Panc1 (cell line): ENCODE data around the gene TMEM170A. TPM values are rescaled to one million over a fixed set of nuclear protein-coding genes. Genes with fewer than 3 reads are reported as not detected.
"Not testable (repeated sequence)": the region's sequence is repeated elsewhere in the genome, so short reads cannot be mapped to it uniquely, and the experiment has no call there.

Source experiments
- ATAC-seq: fragments of 200-7000 bp; cut with Tn5 transposase; 2 replicates; pipeline ENCODE4 v1.9.1; 2020; ENCODE audit warnings: mild to moderate bottlenecking, moderate library complexity
- BruUV-seq: library from RNA; stranded (reverse); fragments of 400-500 nt; replicated peaks from 2 replicates; lab custom pipeline; 2021; lab: Mats Ljungman, UMichigan
- CTCF ChIA-PET: fragments of 300-600 bp; sonication (Branson Sonifier 250); formaldehyde crosslinking; loops from one replicate; lab custom pipeline; 2022; ENCODE audit warnings: antibody characterized with exemption; lab: Charles Lee
- POLR2A ChIA-PET: fragments of 300-600 bp; sonication (Branson Sonifier 250); formaldehyde crosslinking; loops from one replicate; lab custom pipeline; 2022; ENCODE audit warnings: antibody characterized with exemption; lab: Charles Lee
- DNase-seq: peaks from one replicate; pipeline ENCODE4 v3.0.0-alpha.2; 2010; ENCODE audit warnings: low read depth, low spot score
- H3K27ac ChIP-seq: 2 replicates; pipeline ENCODE4 v1.5.1; 2011; ENCODE audit warnings: mild to moderate bottlenecking, low read length, inconsistent platforms
- H3K27me3 ChIP-seq: fragments of 200-500 bp; sonication (Bioruptor generic); 2 replicates; pipeline ENCODE4 v1.6.0; 2014; ENCODE audit warnings: low read length, inconsistent platforms; ENCODE audit not compliant: control insufficient read depth, insufficient read depth
- H3K36me3 ChIP-seq: fragments of 200-500 bp; sonication (Bioruptor generic); 2 replicates; pipeline ENCODE4 v1.5.1; 2014; ENCODE audit warnings: inconsistent platforms, mild to moderate bottlenecking, low read length, moderate library complexity; ENCODE audit not compliant: control insufficient read depth, insufficient read depth
- H3K4me1 ChIP-seq: 2 replicates; pipeline ENCODE4 v1.5.1; 2011; ENCODE audit warnings: inconsistent platforms, mild to moderate bottlenecking, low read length, moderate library complexity; ENCODE audit not compliant: control insufficient read depth, insufficient read depth
- H3K4me3 ChIP-seq, 2 experiments: 2 replicates each; pipeline ENCODE4 v1.5.1; 2011 to 2012; ENCODE audit warnings: low read depth in 2 of 2, low read length in 2 of 2, mild to moderate bottlenecking in 2 of 2, inconsistent platforms in 1 of 2, moderate library complexity in 1 of 2
- H3K9me3 ChIP-seq: fragments of 200-500 bp; sonication (Bioruptor generic); 2 replicates; pipeline ENCODE4 v1.5.1; 2014; ENCODE audit warnings: low read depth, mild to moderate bottlenecking, inconsistent platforms, low read length, moderate library complexity; ENCODE audit not compliant: control insufficient read depth, insufficient read depth
- CTCF ChIP-seq: fragments of 450-650 bp; IDR thresholded peaks from 2 replicates; pipeline ENCODE4 v1.5.1; 2017; ENCODE audit warnings: mild to moderate bottlenecking
- POLR2AphosphoS5 ChIP-seq: IDR thresholded peaks from 2 replicates; pipeline ENCODE4 v1.6.1; 2012; ENCODE audit warnings: mild to moderate bottlenecking, low read depth, low read length, moderate library complexity
- REST ChIP-seq, 2 experiments: IDR thresholded peaks; 2 replicates each; pipeline ENCODE4 v1.6.1; 2011 to 2012; ENCODE audit warnings: low read depth in 2 of 2, control low read depth in 1 of 2, low read length in 1 of 2, mild to moderate bottlenecking in 1 of 2, moderate library complexity in 1 of 2; ENCODE audit not compliant: insufficient read depth in 1 of 2
- SIN3A ChIP-seq: IDR thresholded peaks from 2 replicates; pipeline ENCODE4 v1.6.1; 2012; ENCODE audit warnings: low read depth, mild to moderate bottlenecking, low read length, moderate library complexity, borderline replicate concordance; ENCODE audit not compliant: insufficient read depth
- TCF7L2 ChIP-seq: IDR thresholded peaks from 2 replicates; pipeline ENCODE4 v1.6.1; 2011; ENCODE audit warnings: mild to moderate bottlenecking, low read depth, low read length, inconsistent platforms
- in situ Hi-C: cut with HindIII; loops from 2 replicates; pipeline ENCODE4 v1.10.0; 2016; ENCODE audit warnings: low sequenced_read_pairs, low pct_unique_long_range_greater_than_20kb
- intact Hi-C: fragments of 100-400 bp; cut with micrococcal nuclease; formaldehyde crosslinking; loops from one replicate; pipeline ENCODE4 v1.10.0; 2022; ENCODE audit not compliant: unreplicated experiment
- total RNA-seq: library from RNA; stranded (reverse); gene quantifications from one replicate; pipeline ENCODE4 v1.2.1, GENCODE V29; 2021; ENCODE audit not compliant: unreplicated experiment

TMEM170A gene
- total RNA-seq, 1 experiment from 2014 or later = 19.0 TPM

DNA sequence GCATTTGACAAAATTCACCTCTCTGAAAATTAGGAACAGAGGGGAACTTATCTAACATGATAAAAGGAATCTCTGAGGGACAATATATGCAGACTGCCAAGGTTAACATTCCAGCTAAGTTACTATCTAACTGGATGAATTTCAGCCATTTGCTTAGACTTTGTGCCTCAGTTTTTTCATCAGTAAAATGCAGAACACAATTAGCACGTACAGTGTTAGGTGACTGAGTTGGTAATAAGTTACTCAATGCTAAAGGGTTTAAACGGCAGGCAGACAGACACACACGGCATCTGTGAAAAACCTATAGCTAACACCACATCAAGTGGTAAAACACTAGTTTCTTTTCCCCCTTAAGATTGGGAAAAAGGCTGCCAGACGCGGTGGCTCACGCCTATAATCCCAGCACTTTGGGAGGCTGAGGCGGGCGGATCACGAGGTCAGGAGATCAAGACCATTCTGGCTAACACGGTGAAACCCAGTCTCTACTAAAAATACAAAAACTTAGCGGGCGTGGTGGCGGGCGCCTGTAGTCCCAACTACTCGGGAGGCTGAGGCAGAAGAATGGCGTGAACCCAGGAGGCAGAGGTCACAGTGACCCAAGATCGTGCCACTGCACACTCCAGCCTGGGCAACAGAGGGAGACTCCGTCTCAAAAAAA, 40.3 kb downstream of the TMEM170A start:
- DNase-seq, BruUV-seq, H3K4me3 ChIP-seq, H3K27ac ChIP-seq, in situ Hi-C loops, POLR2A ChIA-PET, CTCF ChIA-PET, H3K9me3 ChIP-seq, intact Hi-C loops, H3K36me3 ChIP-seq, H3K27me3 ChIP-seq, ATAC-seq: not testable (repeated sequence)
- peaks cover 11% of the 10 kb centered on the region for H3K4me1 ChIP-seq

GRCh38 chr16:75423723-75424104, 40.8 kb downstream of the TMEM170A start:
- intact Hi-C loops (no loop called here), in situ Hi-C loops (no loop called here)
- Histone ChIP-seq H3K4me3 (no peak overlapping the region), H3K27ac (no peak overlapping the region), H3K36me3 (no peaks in the 10 kb centered on the region), H3K27me3 (no peaks in the 10 kb centered on the region), H3K9me3 (no peaks in the 10 kb centered on the region), H3K4me1 (peaks cover 11% of the 10 kb centered on the region)
- BruUV-seq = no TSS peak
- ATAC-seq = no peak
- ChIA-PET CTCF (no interaction called here), POLR2A (no interaction called here)
- DNase-seq = no peak
- TF ChIP-seq REST (IDR thresholded peaks at IDR 0.05; ENCODE audit: insufficient read depth in 1 of 2, low read depth in 2 of 2, low read length in 1 of 2) = no peak

DNA sequence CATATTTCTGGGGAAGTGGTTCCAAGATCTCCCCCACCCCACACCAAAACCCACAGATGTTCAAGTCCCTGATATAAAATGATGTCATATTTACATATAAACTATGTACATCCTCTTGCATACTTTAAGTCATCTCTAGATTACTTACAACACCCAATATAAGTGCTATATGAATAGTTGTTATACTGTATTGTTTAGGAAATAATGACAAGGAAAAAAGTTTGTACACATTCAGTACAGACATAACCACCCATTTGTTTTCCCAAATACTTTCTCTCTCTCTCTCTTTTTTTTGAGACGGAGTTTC, 42.7 kb downstream of the TMEM170A start:
- no peak for DNase-seq
- H3K4me3 ChIP-seq = no peak overlapping the region
- ChIA-PET CTCF (no interaction called here), POLR2A (no interaction called here)
- in situ Hi-C loops (no loop called here), intact Hi-C loops (no loop called here)
- no peak for ATAC-seq
- peaks cover 11% of the 10 kb centered on the region for H3K4me1 ChIP-seq
- no peak for TF ChIP-seq POLR2AphosphoS5
- H3K9me3 ChIP-seq = no peaks in the 10 kb centered on the region
- no TSS peak for BruUV-seq
- H3K36me3 ChIP-seq = no peaks in the 10 kb centered on the region
- H3K27ac ChIP-seq = peak overlapping the region; percentile 74; the same call in 1 of the 2 replicates
- no peaks in the 10 kb centered on the region for H3K27me3 ChIP-seq

- DNase-seq (no peak), ATAC-seq (peak; percentile 97)
- CTCF ChIA-PET = no interaction called here
These were observed 43.3 kb downstream of the TMEM170A start for GRCh38 chr16:75420987-75421819.

More at GRCh38 chr16:75420987-75421819, 43.3 kb downstream of the TMEM170A start:
- POLR2A ChIA-PET = no interaction called here
- H3K9me3 ChIP-seq = no peaks in the 10 kb centered on the region
- peak overlapping the region; percentile 74; the same call in 1 of the 2 replicates for H3K27ac ChIP-seq
- peaks cover 11% of the 10 kb centered on the region for H3K4me1 ChIP-seq
- in situ Hi-C loops (no loop called here), intact Hi-C loops (no loop called here)
- no peaks in the 10 kb centered on the region for H3K27me3 ChIP-seq
- BruUV-seq = no TSS peak
- TF ChIP-seq TCF7L2 (no peak), CTCF (no peak), SIN3A (no peak), POLR2AphosphoS5 (no peak), REST (IDR thresholded peaks at IDR 0.05; ENCODE audit: insufficient read depth in 1 of 2, low read depth in 2 of 2, low read length in 1 of 2) (no peak)
- H3K4me3 ChIP-seq = peak overlapping the region; percentile 5 to 29; a peak in 2 of 4 replicates
- no peaks in the 10 kb centered on the region for H3K36me3 ChIP-seq
